Smooth muscle cell (in vitro differentiated cells): ENCODE data around the gene METTL25B. TPM values are rescaled to one million over a fixed set of nuclear protein-coding genes. Genes with fewer than 3 reads are reported as not detected.

Experiments used
- DNase-seq: peaks from one replicate; lab custom pipeline; 2025; ENCODE audit not compliant: unreplicated experiment; lab: John Stamatoyannopoulos, UW
- H2AFZ ChIP-seq: fragments of 200-600 bp; sonication (generic); 2 replicates; pipeline ENCODE4 v1.6.0; 2016; ENCODE audit warnings: antibody characterized with exemption, low read depth, mild to moderate bottlenecking
- H3F3A ChIP-seq: fragments of 200-600 bp; sonication (generic); 2 replicates; pipeline ENCODE4 v1.6.0; 2017; ENCODE audit warnings: antibody characterized with exemption, low read depth
- H3K27ac ChIP-seq: fragments of 200-600 bp; sonication (generic); 2 replicates; pipeline ENCODE4 v1.5.1; 2016; ENCODE audit warnings: low read depth, mild to moderate bottlenecking
- H3K27me3 ChIP-seq: fragments of 200-600 bp; sonication (generic); 2 replicates; pipeline ENCODE4 v1.6.1; 2016; ENCODE audit warnings: low read depth, mild to moderate bottlenecking
- H3K36me3 ChIP-seq: fragments of 200-600 bp; sonication (generic); 2 replicates; pipeline ENCODE4 v1.5.1; 2016; ENCODE audit warnings: low read depth
- H3K4me1 ChIP-seq: fragments of 200-600 bp; sonication (generic); 2 replicates; pipeline ENCODE4 v1.5.1; 2016; ENCODE audit warnings: low read depth
- H3K4me2 ChIP-seq: fragments of 200-600 bp; sonication (generic); 2 replicates; pipeline ENCODE4 v1.6.0; 2016; ENCODE audit warnings: mild to moderate bottlenecking
- H3K4me3 ChIP-seq: fragments of 200-600 bp; sonication (generic); 2 replicates; pipeline ENCODE4 v1.5.1; 2016; ENCODE audit warnings: mild to moderate bottlenecking
- H3K79me2 ChIP-seq: fragments of 200-600 bp; sonication (generic); 2 replicates; pipeline ENCODE4 v1.6.0; 2016; ENCODE audit warnings: low read depth, mild to moderate bottlenecking
- H3K9ac ChIP-seq: fragments of 200-600 bp; sonication (generic); 2 replicates; pipeline ENCODE4 v1.6.0; 2016; ENCODE audit warnings: low read depth
- H3K9me3 ChIP-seq: fragments of 200-600 bp; sonication (generic); replicated peaks from 2 replicates; pipeline ENCODE4 v1.5.1; 2016; ENCODE audit warnings: low read depth
- H4K20me1 ChIP-seq: fragments of 200-600 bp; sonication (generic); 2 replicates; pipeline ENCODE4 v1.6.0; 2016; ENCODE audit warnings: low read depth
- CTCF ChIP-seq: fragments of 200-600 bp; sonication (generic); IDR thresholded peaks from 2 replicates; pipeline ENCODE4 v1.5.1; 2017; ENCODE audit warnings: borderline replicate concordance, mild to moderate bottlenecking, antibody characterized with exemption; ENCODE audit not compliant: insufficient read depth, poor library complexity, severe bottlenecking
- WGBS: methylation state at CpG from one replicate; pipeline ENCODE4 v1.1.7; 2016; ENCODE audit warnings: low lambda C conversion rate; 5-methylcytosine and 5-hydroxymethylcytosine counted together
- polyA plus RNA-seq: library from polyadenylated mRNA; unstranded; fragments of >200 nt; fragmentation: Nextera tagmentation; extraction: Ambion mirVana; gene quantifications from 2 replicates; pipeline ENCODE4 v1.2.1, GENCODE V29; 2016
- total RNA-seq: library from RNA; depleted of rRNA; stranded (reverse); fragments of >200 nt; gene quantifications from 2 replicates; pipeline ENCODE4 v1.2.3, GENCODE V29; 2014

METTL25B gene
- total and polyA plus RNA-seq, 2 experiments from 2014 or later, result 11.0 to 17.5 TPM

- WGBS, result 100% methylated on average over 1 of the region's 1 CpG
Measured at GRCh38 chr1:156698995-156699394, 29.3 kb upstream of the METTL25B start.

GRCh38 chr1:156700736-156701531 lies 27.3 kb upstream of the METTL25B start:
- peaks cover 6% of the 10 kb centered on the region for H3F3A ChIP-seq
- H3K27me3 ChIP-seq, result no peaks in the 10 kb centered on the region
- H2AFZ ChIP-seq, result no peak overlapping the region
- H3K36me3 ChIP-seq, result no peaks in the 10 kb centered on the region
- H4K20me1 ChIP-seq, result peaks cover 43% of the 10 kb centered on the region
- H3K9me3 ChIP-seq, result no peaks in the 10 kb centered on the region
- 89% methylated on average over 8 of the region's 8 CpGs for WGBS
- H3K4me3 ChIP-seq, result no peak overlapping the region
- no peak overlapping the region for H3K27ac ChIP-seq
- H3K4me2 ChIP-seq, result no peak overlapping the region
- H3K9ac ChIP-seq, result no peak overlapping the region
- peaks cover 20% of the 10 kb centered on the region for H3K4me1 ChIP-seq
- H3K79me2 ChIP-seq, result peaks cover 12% of the 10 kb centered on the region
- no peak for DNase-seq
- no peak for TF ChIP-seq CTCF

More at GRCh38 chr1:156698995-156699394, 29.3 kb upstream of the METTL25B start:
- no peaks in the 10 kb centered on the region for H3K9me3 ChIP-seq
- H3K79me2 ChIP-seq, result peaks cover 12% of the 10 kb centered on the region
- no peak overlapping the region for H2AFZ ChIP-seq
- H3F3A ChIP-seq, result peaks cover 11% of the 10 kb centered on the region
- no peak overlapping the region for H3K4me3 ChIP-seq
- TF ChIP-seq CTCF, result no peak
- H3K9ac ChIP-seq, result no peak overlapping the region
- H4K20me1 ChIP-seq, result peaks cover 36% of the 10 kb centered on the region
- H3K27me3 ChIP-seq, result no peaks in the 10 kb centered on the region
- DNase-seq, result no peak
- H3K36me3 ChIP-seq, result no peaks in the 10 kb centered on the region
- peaks cover 18% of the 10 kb centered on the region for H3K4me1 ChIP-seq
- no peak overlapping the region for H3K4me2 ChIP-seq
- no peak overlapping the region for H3K27ac ChIP-seq

- Histone ChIP-seq H3K27me3 (no peaks in the 10 kb centered on the region), H3K9ac (no peak overlapping the region), H3F3A (no peaks in the 10 kb centered on the region), H3K79me2 (peaks cover 12% of the 10 kb centered on the region), H4K20me1 (peaks cover 43% of the 10 kb centered on the region), H3K36me3 (no peaks in the 10 kb centered on the region), H3K4me3 (peak overlapping the region; percentile 54), H3K27ac (no peak overlapping the region), H2AFZ (no peak overlapping the region), H3K4me1 (peaks cover 34% of the 10 kb centered on the region), H3K4me2 (peak overlapping the region; percentile 91), H3K9me3 (no peaks in the 10 kb centered on the region)
- no peak for DNase-seq
- 94% methylated on average over 4 of the region's 4 CpGs for WGBS
- no peak for TF ChIP-seq CTCF
Measured at GRCh38 chr1:156703336-156703735, 24.9 kb upstream of the METTL25B start.
